IMR-90 (cell line): Measurements from ENCODE around the gene ARMC6. TPM values are rescaled to one million over a fixed set of nuclear protein-coding genes. Genes with fewer than 3 reads are reported as not detected.

Experiments used
- ATAC-seq: fragments of 200-7000 bp; cut with Tn5 transposase; 2 replicates; pipeline ENCODE4 v1.9.1; 2020; ENCODE audit warnings: low read depth, mild to moderate bottlenecking, moderate library complexity
- BruUV-seq: library from RNA; stranded (reverse); fragments of 400-500 nt; replicated peaks from 2 replicates; lab custom pipeline; 2021; lab: Mats Ljungman, UMichigan
- CTCF ChIA-PET: fragments of 300-600 bp; formaldehyde crosslinking; extraction: SDS; loops from one replicate; lab custom pipeline; 2021; ENCODE audit warnings: antibody characterized with exemption; lab: Yijun Ruan, JAX
- POLR2A ChIA-PET: fragments of 300-600 bp; sonication (Branson Sonifier 250); formaldehyde crosslinking; loops from one replicate; lab custom pipeline; 2022; ENCODE audit warnings: antibody characterized with exemption; ENCODE audit not compliant: unreplicated experiment; lab: Charles Lee
- DNase-seq: peaks from one replicate; pipeline ENCODE4 v3.0.0; 2013
- H2AFZ ChIP-seq: replicated peaks from 2 replicates; pipeline ENCODE3; 2013; ENCODE audit warnings: low read length, mild to moderate bottlenecking; ENCODE audit not compliant: poor library complexity
- H2AK5ac ChIP-seq: 2 replicates; pipeline ENCODE4 v1.6.1; 2013; ENCODE audit warnings: low read depth, low read length, inconsistent platforms
- H2AK9ac ChIP-seq: replicated peaks from 2 replicates; pipeline ENCODE3; 2013; ENCODE audit warnings: mild to moderate bottlenecking, low read depth, low read length, moderate library complexity; ENCODE audit not compliant: poor library complexity
- H2BK120ac ChIP-seq: 2 replicates; pipeline ENCODE4 v1.6.1; 2013; ENCODE audit warnings: low read depth, low read length, inconsistent platforms
- H2BK15ac ChIP-seq: 3 replicates; pipeline ENCODE4 v1.6.1; 2013; ENCODE audit warnings: low read depth, low read length, inconsistent platforms
- H2BK20ac ChIP-seq: 2 replicates; pipeline ENCODE4 v1.6.1; 2013; ENCODE audit warnings: low read depth, mild to moderate bottlenecking, inconsistent platforms, low read length, moderate library complexity
- H2BK5ac ChIP-seq: 2 replicates; pipeline ENCODE4 v1.6.1; 2013; ENCODE audit warnings: mild to moderate bottlenecking, low read depth, low read length, inconsistent platforms; ENCODE audit not compliant: poor library complexity, severe bottlenecking
- H3K14ac ChIP-seq: replicated peaks from 2 replicates; pipeline ENCODE4 v1.6.1; 2013; ENCODE audit warnings: low read depth, low read length, inconsistent platforms
- H3K18ac ChIP-seq: 2 replicates; pipeline ENCODE4 v1.6.1; 2013; ENCODE audit warnings: low read depth, low read length, control low read depth
- H3K23ac ChIP-seq: 2 replicates; pipeline ENCODE4 v1.6.1; 2013; ENCODE audit warnings: low read depth, low read length, inconsistent platforms
- H3K27ac ChIP-seq: 2 replicates; pipeline ENCODE4 v1.5.1; 2013; ENCODE audit warnings: mild to moderate bottlenecking, control low read depth, low read length; ENCODE audit not compliant: insufficient read depth
- H3K27me3 ChIP-seq: 2 replicates; pipeline ENCODE4 v1.6.1; 2013; ENCODE audit warnings: low read length; ENCODE audit not compliant: control insufficient read depth, insufficient read depth
- H3K36me3 ChIP-seq: 2 replicates; pipeline ENCODE4 v1.6.1; 2013; ENCODE audit warnings: low read length, mixed read lengths; ENCODE audit not compliant: control insufficient read depth, insufficient read depth
- H3K4ac ChIP-seq: 2 replicates; pipeline ENCODE4 v1.6.1; 2013; ENCODE audit warnings: low read depth, low read length, inconsistent platforms
- H3K4me1 ChIP-seq: 2 replicates; pipeline ENCODE4 v1.6.1; 2013; ENCODE audit warnings: low read length, mixed read lengths; ENCODE audit not compliant: control insufficient read depth, insufficient read depth
- H3K4me2 ChIP-seq: 2 replicates; pipeline ENCODE4 v1.6.1; 2013; ENCODE audit warnings: low read depth, mild to moderate bottlenecking, control low read depth, low read length, moderate library complexity
- H3K4me3 ChIP-seq: 2 replicates; pipeline ENCODE4 v1.5.1; 2013; ENCODE audit warnings: low read depth, mild to moderate bottlenecking, control low read depth, low read length, moderate library complexity; ENCODE audit not compliant: insufficient read depth
- H3K56ac ChIP-seq: 2 replicates; pipeline ENCODE4 v1.6.1; 2013; ENCODE audit warnings: low read length, inconsistent platforms; ENCODE audit not compliant: insufficient read depth; ENCODE audit errors: extremely low read depth
- H3K79me1 ChIP-seq, 2 experiments: 2 replicates each; pipeline ENCODE4 v1.6.1; 2013; ENCODE audit warnings: low read length in 2 of 2, inconsistent platforms in 1 of 2, low read depth in 1 of 2
- H3K9ac ChIP-seq: 2 replicates; pipeline ENCODE4 v1.6.1; 2013; ENCODE audit warnings: low read depth, low read length, control low read depth
- H3K9me1 ChIP-seq: 2 replicates; pipeline ENCODE4 v1.6.1; 2013; ENCODE audit warnings: low read length, inconsistent platforms; ENCODE audit not compliant: insufficient read depth
- H3K9me3 ChIP-seq: 2 replicates; pipeline ENCODE4 v1.6.1; 2013; ENCODE audit warnings: low read length; ENCODE audit not compliant: control insufficient read depth, insufficient read depth
- H4K20me1 ChIP-seq: 2 replicates; pipeline ENCODE4 v1.6.1; 2013; ENCODE audit warnings: low read length, inconsistent platforms; ENCODE audit not compliant: insufficient read depth
- H4K5ac ChIP-seq: 2 replicates; pipeline ENCODE4 v1.6.1; 2013; ENCODE audit warnings: mild to moderate bottlenecking, low read depth, low read length, control low read depth
- H4K8ac ChIP-seq, 2 experiments: 2 replicates each; pipeline ENCODE4 v1.6.1; 2013; ENCODE audit warnings: low read depth in 2 of 2, low read length in 2 of 2, control low read depth in 1 of 2, inconsistent platforms in 1 of 2
- H4K91ac ChIP-seq: 2 replicates; pipeline ENCODE4 v1.6.1; 2013; ENCODE audit warnings: low read depth, low read length, inconsistent platforms; ENCODE audit not compliant: insufficient read depth
- POLR2A ChIP-seq: IDR thresholded peaks from 2 replicates; pipeline ENCODE4 v1.6.1; 2012; ENCODE audit warnings: mild to moderate bottlenecking, low read depth, low read length
- WGBS, 2 experiments: methylation state at CpG; one replicate each; pipeline versions ENCODE4 v1.1.5 to v1.1.7; 2013; ENCODE audit warnings: missing lambda C conversion rate in 2 of 2; ENCODE audit not compliant: insufficient read length in 1 of 2; ENCODE audit errors: extremely low coverage in 2 of 2; 5-methylcytosine and 5-hydroxymethylcytosine counted together
- dilution Hi-C: fragments of 300-500 bp; cut with HindIII; formaldehyde crosslinking; loops from one replicate; pipeline ENCODE4 v1.14.3; 2018; ENCODE audit warnings: low sequenced_read_pairs; ENCODE audit not compliant: unreplicated experiment
- in situ Hi-C: fragments of 300-500 bp; cut with MboI; formaldehyde crosslinking; loops from 3 replicates; pipeline ENCODE4 v1.14.3; 2019; ENCODE audit warnings: low sequenced_read_pairs, inconsistent platforms, mixed read lengths
- intact Hi-C: fragments of 100-400 bp; cut with micrococcal nuclease; formaldehyde crosslinking; loops from 2 replicates; pipeline ENCODE4 v1.10.0; 2022
- polyA plus RNA-seq, 3 experiments: library from polyadenylated mRNA; depleted of rRNA; stranded (reverse); fragments of >200 nt; gene quantifications; 2 replicates each; pipeline ENCODE4 v1.2.3, GENCODE V29; 2012; ENCODE audit warnings: low replicate concordance in 1 of 3
- total RNA-seq: library from RNA; depleted of rRNA; stranded (reverse); fragments of >200 nt; gene quantifications from 2 replicates; pipeline ENCODE4 v1.2.3, GENCODE V29; 2012

The ARMC6 gene
- total and polyA plus RNA-seq, 2 of the 4 experiments (the other 2 are of a cell fraction): 41.5 to 52.7 TPM

GRCh38 chr19:19064811-19065745 lies 31.7 kb downstream of the ARMC6 start:
- DNase-seq: no peak
- POLR2A ChIA-PET: no interaction called here
- CTCF ChIA-PET: no interaction called here
- Histone ChIP-seq H2BK120ac (no peak overlapping the region), H3K27me3 (no peaks in the 10 kb centered on the region), H2AK5ac (no peak overlapping the region), H2AK9ac (peak overlapping the region; percentile 77), H4K5ac (no peak overlapping the region), H2BK20ac (no peak overlapping the region), H2BK5ac (no peak overlapping the region), H3K14ac (no peak overlapping the region), H3K4me2 (peak overlapping the region; percentile 90), H4K91ac (no peak overlapping the region), H3K18ac (no peak overlapping the region), H4K8ac (no peak overlapping the region; a peak in 1 of 4 replicates), H3K4me3 (peak overlapping the region; percentile 64), H3K4ac (no peak overlapping the region), H4K20me1 (0 out of 2 replicates have a peak, but pooled peaks cover 6% of the 10 kb centered on the region), H3K79me1 (peaks cover 6 to 23% of the 10 kb centered on the region in 2 experiments; a peak in 2 of 4 replicates), H3K23ac (peak overlapping the region; percentile 72; the same call in 1 of the 2 replicates), H3K56ac (no peak overlapping the region), H3K9me3 (no peaks in the 10 kb centered on the region), H3K27ac (no peak overlapping the region), H3K9ac (peak overlapping the region; percentile 55; the same call in 1 of the 2 replicates), H2AFZ (peak overlapping the region; percentile 91), H2BK15ac (no peak overlapping the region), H3K36me3 (no peaks in the 10 kb centered on the region), H3K9me1 (peaks cover 13% of the 10 kb centered on the region), H3K4me1 (peaks cover 13% of the 10 kb centered on the region)
- dilution Hi-C loops (no loop called here), in situ Hi-C loops (no loop called here), intact Hi-C loops (loop anchor here (10.0 kb wide), 1 partner anchor 110 kb away; the partner anchor contains the start of gene MEF2B)
- TF ChIP-seq POLR2A: no peak
- WGBS, 2 experiments: 0% methylated on average over 2 of the region's 25 CpGs; no CpG with 5 or more reads in 1 of the 2 experiments
- no peak for ATAC-seq
- no TSS peak for BruUV-seq
